K562 (cell line): ENCODE results near the gene ARAF. TPM values are rescaled to one million over a fixed set of nuclear protein-coding genes. Genes with fewer than 3 reads are reported as not detected.

Experiments
- ATAC-seq: fragments of 200-7000 bp; cut with Tn5 transposase; 3 replicates; pipeline ENCODE4 v1.9.1; 2020; ENCODE audit warnings: moderate library complexity
- BruUV-seq: library from RNA; stranded (reverse); fragments of 400-500 nt; replicated peaks from 2 replicates; lab custom pipeline; 2021; lab: Mats Ljungman, UMichigan
- CTCF ChIA-PET: fragments of 300-600 bp; formaldehyde crosslinking; extraction: SDS; loops from one replicate; lab custom pipeline; 2021; ENCODE audit warnings: low intra/inter-chr PET ratio; lab: Yijun Ruan, JAX
- POLR2A ChIA-PET: fragments of 300-600, 350-650 bp; sonication (Branson Sonifier 250); formaldehyde crosslinking; extraction: SDS; loops from one replicate; lab custom pipeline; 2021; ENCODE audit warnings: antibody characterized with exemption, inconsistent platforms; lab: Yijun Ruan, JAX
- DNase-seq, 4 experiments: peaks; one replicate each; pipeline versions ENCODE4 v3.0.0 to v3.0.0-alpha.2; 2011 to 2018; ENCODE audit warnings: low spot score in 3 of 4, mixed read lengths in 3 of 4; ENCODE audit errors: extremely low read depth in 1 of 4
- FAIRE-seq: peaks from 2 replicates; lab custom pipeline; 2011; peaks lifted over from hg19 to GRCh38; lab: Jason Lieb, UNC
- H2AFZ ChIP-seq: 2 replicates; pipeline ENCODE4 v1.6.0; 2011; ENCODE audit warnings: low read depth, low read length, control low read depth, inconsistent platforms
- H3K27ac ChIP-seq: fragments of 200-600 bp; 3 replicates; pipeline ENCODE4 v1.8.0; 2011; ENCODE audit warnings: low read depth, mild to moderate bottlenecking, control low read depth, inconsistent platforms, low read length, moderate library complexity, mixed read lengths; ENCODE audit errors: extremely low read depth
- H3K27me3 ChIP-seq, 2 experiments: fragments of 300-600 bp in 1 of 2; 2 replicates in 1 of 2; 3 replicates in 1 of 2; pipeline versions ENCODE4 v1.6.0 to v1.8.0; 2011; ENCODE audit warnings: inconsistent platforms in 2 of 2, low read length in 2 of 2, mild to moderate bottlenecking in 1 of 2, mixed read lengths in 1 of 2, moderate library complexity in 1 of 2; ENCODE audit not compliant: control insufficient read depth in 2 of 2, insufficient read depth in 2 of 2
- H3K36me3 ChIP-seq: fragments of 300-600 bp; 3 replicates; pipeline ENCODE4 v1.8.0; 2011; ENCODE audit warnings: mild to moderate bottlenecking, low read length, inconsistent platforms; ENCODE audit not compliant: control insufficient read depth, insufficient read depth
- H3K4me1 ChIP-seq, 2 experiments: fragments of 200-600 bp in 1 of 2; replicated peaks in 1 of 2; 2 replicates in 1 of 2; 3 replicates in 1 of 2; pipeline versions ENCODE4 v1.5.1 to v1.8.0; 2011; ENCODE audit warnings: inconsistent platforms in 2 of 2, low read length in 2 of 2, mild to moderate bottlenecking in 1 of 2, mixed read lengths in 1 of 2, moderate library complexity in 1 of 2; ENCODE audit not compliant: control insufficient read depth in 2 of 2, insufficient read depth in 2 of 2
- H3K4me2 ChIP-seq: 2 replicates; pipeline ENCODE4 v1.6.1; 2011; ENCODE audit warnings: low read length, control low read depth, inconsistent platforms, mixed read lengths; ENCODE audit not compliant: insufficient read depth
- H3K4me3 ChIP-seq: fragments of 200-600 bp; sonication (generic), shearing (Covaris generic); 2 replicates; pipeline ENCODE4 v1.5.1; 2016; ENCODE audit warnings: control low read depth, inconsistent platforms
- H3K79me2 ChIP-seq: fragments of 200-600 bp; 3 replicates; pipeline ENCODE4 v1.8.0; 2011; ENCODE audit warnings: low read length, inconsistent platforms; ENCODE audit not compliant: control insufficient read depth, insufficient read depth
- H3K9ac ChIP-seq, 2 experiments: 2 replicates each; pipeline versions ENCODE4 v1.6.0 to v1.6.1; 2011; ENCODE audit warnings: low read depth in 2 of 2, low read length in 2 of 2, control low read depth in 1 of 2, inconsistent platforms in 1 of 2, mild to moderate bottlenecking in 1 of 2, mixed read lengths in 1 of 2; ENCODE audit not compliant: insufficient read depth in 1 of 2
- H3K9me1 ChIP-seq: one replicate; pipeline ENCODE4 v1.6.0; 2011; ENCODE audit warnings: inconsistent platforms, mild to moderate bottlenecking, low read length, moderate library complexity; ENCODE audit not compliant: control insufficient read depth, insufficient read depth
- H3K9me3 ChIP-seq: replicated peaks from 2 replicates; pipeline ENCODE4 v1.5.1; 2011; ENCODE audit warnings: low read depth, low read length, inconsistent platforms; ENCODE audit not compliant: control insufficient read depth, insufficient read depth
- H4K20me1 ChIP-seq: replicated peaks from 2 replicates; pipeline ENCODE4 v1.6.1; 2011; ENCODE audit warnings: low read length, inconsistent platforms, mixed read lengths; ENCODE audit not compliant: control insufficient read depth, insufficient read depth
- CBFA2T2 ChIP-seq: fragments of 450-650 bp; conservative IDR thresholded peaks from 2 replicates; pipeline ENCODE4 v1.6.1; 2017; ENCODE audit warnings: mild to moderate bottlenecking
- E2F1 ChIP-seq: sonication (generic); formaldehyde crosslinking; IDR thresholded peaks from 2 replicates; pipeline ENCODE4 v1.8.1; 2023; ENCODE audit warnings: mild to moderate bottlenecking, missing genetic modification reagents, moderate library complexity
- FOXK1 ChIP-seq: sonication (generic); formaldehyde crosslinking; IDR thresholded peaks from 2 replicates; pipeline ENCODE4 v1.8.0; 2022; ENCODE audit warnings: missing genetic modification reagents, mild to moderate bottlenecking, borderline replicate concordance
- KDM1A ChIP-seq, 2 experiments: fragments of 450-650 bp; IDR thresholded peaks; 2 replicates each; pipeline ENCODE4 v1.6.1; 2016; ENCODE audit warnings: mild to moderate bottlenecking in 2 of 2
- LCOR ChIP-seq: sonication (generic); formaldehyde crosslinking; IDR thresholded peaks from 2 replicates; pipeline ENCODE4 v1.8.0; 2022; ENCODE audit warnings: mild to moderate bottlenecking, missing genetic modification reagents
- MBD1 ChIP-seq: fragments of 250-450 bp; sonication (Bioruptor Pico); IDR thresholded peaks from 2 replicates; pipeline ENCODE4 v1.8.0; 2022; ENCODE audit warnings: inconsistent platforms
- PHF20 ChIP-seq: fragments of 450-650 bp; IDR thresholded peaks from 2 replicates; pipeline ENCODE4 v1.6.1; 2018; ENCODE audit not compliant: partially characterized antibody
- RAD21 ChIP-seq, 2 experiments: fragments of 250-450 bp in 1 of 2; fragments of 450-650 bp in 1 of 2; sonication (Bioruptor Pico) in 1 of 2; formaldehyde crosslinking in 1 of 2; IDR thresholded peaks in 1 of 2; conservative IDR thresholded peaks in 1 of 2; 2 replicates each; pipeline versions ENCODE4 v1.4.0 to v1.8.0; 2020 to 2022; ENCODE audit warnings: mild to moderate bottlenecking in 2 of 2, moderate library complexity in 1 of 2
- RUNX1 ChIP-seq: sonication (generic); IDR thresholded peaks from 2 replicates; pipeline ENCODE4 v1.6.1; 2016; ENCODE audit warnings: antibody characterized with exemption, low read depth
- SMARCA5 ChIP-seq: fragments of 450-650 bp; IDR thresholded peaks from 2 replicates; pipeline ENCODE4 v1.6.1; 2016
- TAL1 ChIP-seq: fragments of 450-650 bp; IDR thresholded peaks from 2 replicates; pipeline ENCODE4 v1.6.1; 2016; ENCODE audit warnings: mild to moderate bottlenecking
- WGBS: fragments of 100-300 bp; shearing (Covaris generic); methylation state at CpG from one replicate; pipeline ENCODE4 v1.1.6; 2016; ENCODE audit warnings: low coverage, mixed read lengths; ENCODE audit not compliant: insufficient coverage; ENCODE audit errors: missing lambda C conversion rate; 5-methylcytosine and 5-hydroxymethylcytosine counted together
- in situ Hi-C: fragments of 300-500 bp; cut with MboI; formaldehyde crosslinking; loops from 4 replicates; pipeline ENCODE4 v1.15.0; 2018; ENCODE audit warnings: inconsistent platforms, mixed read lengths
- intact Hi-C: fragments of 100-400 bp; cut with micrococcal nuclease; formaldehyde crosslinking; loops from 2 replicates; pipeline ENCODE4 v1.14.2; 2022
- polyA plus RNA-seq, 8 experiments: library from polyadenylated mRNA; depleted of rRNA in 4 of 8; stranded (reverse) in 5 of 8; unstranded in 3 of 8; fragments of >200 nt; fragmentation: Nextera tagmentation in 2 of 8; fragmentation: Illumina TruSeq in 1 of 8; extraction: Ambion mirVana in 2 of 8; extraction: Trizol in 1 of 8; gene quantifications; 2 replicates each; pipeline versions ENCODE4 v1.2.1 to v1.2.3, GENCODE V29; 2011 to 2014; ENCODE audit warnings: inconsistent platforms in 1 of 8, missing spikeins in 1 of 8
- total RNA-seq, 7 experiments: library from RNA; depleted of rRNA in 6 of 7; stranded (reverse); fragments of >200 nt in 6 of 7; fragmentation: Illumina TruSeq in 2 of 7; extraction: Trizol in 2 of 7; gene quantifications; 2 replicates each; pipeline versions ENCODE4 v1.2.1 to v1.2.3, GENCODE V29; 2011 to 2021; ENCODE audit warnings: low replicate concordance in 1 of 7
- TF ChIP-seq, protein P1 (sequence below): fragments of 450-650 bp; IDR thresholded peaks from one replicate; pipeline ENCODE4 v1.6.1; 2018; ENCODE audit warnings: mild to moderate bottlenecking, moderate library complexity; ENCODE audit not compliant: partially characterized antibody
- TF ChIP-seq, protein P2 (sequence below), 2 experiments: fragments of 450-650 bp in 1 of 2; sonication (generic) in 1 of 2; formaldehyde crosslinking in 1 of 2; IDR thresholded peaks in 1 of 2; conservative IDR thresholded peaks in 1 of 2; 2 replicates each; pipeline versions ENCODE4 v1.6.1 to v1.8.1; 2016 to 2023; ENCODE audit warnings: mild to moderate bottlenecking in 2 of 2, moderate library complexity in 2 of 2, inconsistent platforms in 1 of 2, missing genetic modification reagents in 1 of 2
- TF ChIP-seq, protein P3 (sequence below): fragments of 250-450 bp; sonication (Bioruptor Pico); IDR thresholded peaks from 2 replicates; pipeline ENCODE4 v1.8.0; 2021; ENCODE audit warnings: moderate library complexity, mild to moderate bottlenecking, inconsistent platforms

The ARAF gene
- total and polyA plus RNA-seq, 9 of the 15 experiments (the other 6 are each of a cell fraction or from before 2014, with no cell fraction given): 5.5 to 70.0 (median 29.4) TPM

GRCh38 chrX:47577424-47577823 lies 16.4 kb downstream of the ARAF start (continued):
- TF ChIP-seq MBD1 (CRISPR knock-in tag) (no peak), TAL1 (no peak), RUNX1 (no peak)
- TF ChIP-seq, protein P1, sequence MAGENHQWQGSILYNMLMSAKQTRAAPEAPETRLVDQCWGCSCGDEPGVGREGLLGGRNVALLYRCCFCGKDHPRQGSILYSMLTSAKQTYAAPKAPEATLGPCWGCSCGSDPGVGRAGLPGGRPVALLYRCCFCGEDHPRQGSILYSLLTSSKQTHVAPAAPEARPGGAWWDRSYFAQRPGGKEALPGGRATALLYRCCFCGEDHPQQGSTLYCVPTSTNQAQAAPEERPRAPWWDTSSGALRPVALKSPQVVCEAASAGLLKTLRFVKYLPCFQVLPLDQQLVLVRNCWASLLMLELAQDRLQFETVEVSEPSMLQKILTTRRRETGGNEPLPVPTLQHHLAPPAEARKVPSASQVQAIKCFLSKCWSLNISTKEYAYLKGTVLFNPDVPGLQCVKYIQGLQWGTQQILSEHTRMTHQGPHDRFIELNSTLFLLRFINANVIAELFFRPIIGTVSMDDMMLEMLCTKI: no peak
- TF ChIP-seq, protein P2, sequence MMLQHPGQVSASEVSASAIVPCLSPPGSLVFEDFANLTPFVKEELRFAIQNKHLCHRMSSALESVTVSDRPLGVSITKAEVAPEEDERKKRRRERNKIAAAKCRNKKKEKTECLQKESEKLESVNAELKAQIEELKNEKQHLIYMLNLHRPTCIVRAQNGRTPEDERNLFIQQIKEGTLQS (IDR thresholded peaks at IDR 0.05): peak; percentile 40; the same call in 1 of the 2 replicates
- TF ChIP-seq, protein P2 (CRISPR knock-in tag; conservative IDR thresholded peaks at IDR 0.05): no peak

DNA sequence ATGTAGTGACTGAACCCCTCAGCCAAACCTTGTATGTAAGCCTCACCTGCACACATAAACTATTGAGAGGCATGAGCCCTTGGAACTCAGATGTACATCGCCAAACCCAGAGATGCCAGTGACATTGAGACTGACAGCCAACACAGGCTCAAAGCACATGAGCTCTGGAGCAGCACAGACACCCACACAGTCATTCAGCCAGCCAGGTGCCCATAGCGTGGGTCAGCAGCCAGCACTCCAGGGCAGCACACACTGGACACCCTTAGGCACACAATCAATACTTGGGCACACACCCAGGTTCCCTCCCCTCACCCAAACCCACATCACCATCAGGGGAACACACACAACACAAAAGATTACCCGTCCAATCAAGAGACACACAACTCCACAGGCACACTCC lies 16.9 kb downstream of the ARAF start:
- Histone ChIP-seq H4K20me1 (no peaks in the 10 kb centered on the region), H3K4me3 (no peak overlapping the region), H3K36me3 (no peaks in the 10 kb centered on the region), H3K9me1 (no peaks in the 10 kb centered on the region), H3K4me1 (peaks cover 17 to 40% of the 10 kb centered on the region in 2 experiments; a peak in 4 of 5 replicates), H3K27ac (no peak overlapping the region), H3K9me3 (no peaks in the 10 kb centered on the region), H3K79me2 (peaks cover 14% of the 10 kb centered on the region), H3K9ac (no peak overlapping the region), H3K27me3 (no peaks in the 10 kb centered on the region), H2AFZ (no peak overlapping the region), H3K4me2 (no peak overlapping the region)
- DNase-seq (no peak), ATAC-seq (no peak), FAIRE-seq (no peak)
- no TSS peak for BruUV-seq
- 91% methylated on average over 3 of the region's 3 CpGs for WGBS
- CTCF ChIA-PET: no interaction called here
- in situ Hi-C loops: no loop called here
- intact Hi-C loops: no loop called here
- POLR2A ChIA-PET: no interaction called here
- TF ChIP-seq RAD21 (CRISPR knock-in tag; conservative IDR thresholded peaks at IDR 0.05 in 1 of 2, IDR thresholded peaks at IDR 0.05 in 1 of 2) (no peak), FOXK1 (CRISPR knock-in tag) (no peak), LCOR (CRISPR knock-in tag) (no peak), E2F1 (CRISPR knock-in tag) (no peak), MBD1 (CRISPR knock-in tag) (no peak), CBFA2T2 (no peak), SMARCA5 (no peak), KDM1A (IDR thresholded peaks at IDR 0.05) (no peak), PHF20 (no peak)
- TF ChIP-seq, protein P3, sequence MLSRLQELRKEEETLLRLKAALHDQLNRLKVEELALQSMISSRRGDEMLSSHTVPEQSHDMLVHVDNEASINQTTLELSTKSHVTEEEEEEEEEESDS (CRISPR knock-in tag): no peak
